ENCODE data around the gene NKX2-2.

Gene NKX2-2

DNA sequence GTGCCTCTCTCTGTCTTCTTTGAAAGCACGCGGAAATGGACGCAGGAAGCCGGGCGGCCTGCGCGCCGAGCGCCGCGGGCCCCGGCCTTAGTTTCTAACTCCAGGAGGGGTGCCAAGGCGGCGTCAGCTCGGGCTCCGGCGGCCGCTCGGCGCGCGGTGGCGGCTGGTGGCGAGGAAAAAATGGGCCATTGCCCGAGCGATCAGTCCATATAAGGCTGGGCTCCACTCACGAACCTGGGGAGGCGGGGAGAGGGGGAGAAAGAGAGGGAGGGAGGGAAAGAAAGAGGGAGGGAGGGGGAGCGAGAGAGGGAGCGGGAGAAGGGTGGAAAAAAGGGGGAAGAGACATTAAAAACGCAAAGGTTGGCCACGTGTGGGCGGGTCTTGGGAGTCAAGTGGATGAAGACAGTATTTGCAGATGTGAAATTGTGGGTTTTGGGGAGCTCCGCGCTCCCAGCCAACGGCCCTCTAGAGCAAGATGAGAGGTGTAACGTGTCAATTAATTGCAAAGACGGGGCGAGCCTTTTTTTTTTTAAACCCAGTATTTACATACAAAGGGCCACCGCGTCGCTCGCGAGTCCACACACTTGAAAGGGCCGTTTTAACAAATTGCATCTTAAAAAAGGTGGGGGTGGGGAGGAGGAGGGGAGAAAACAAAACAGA lies at the start of gene NKX2-2:
Gene NKX2-2 (minus strand): TSS at position 184 of the 660 bp plus-strand sequence. CDS start 395 bp downstream, outside the sequence.
- DNase-seq: no peak

- no peak for DNase-seq
Observed at GRCh38 chr20:21562656-21563055, 48.8 kb upstream of the NKX2-2 start.

DNA sequence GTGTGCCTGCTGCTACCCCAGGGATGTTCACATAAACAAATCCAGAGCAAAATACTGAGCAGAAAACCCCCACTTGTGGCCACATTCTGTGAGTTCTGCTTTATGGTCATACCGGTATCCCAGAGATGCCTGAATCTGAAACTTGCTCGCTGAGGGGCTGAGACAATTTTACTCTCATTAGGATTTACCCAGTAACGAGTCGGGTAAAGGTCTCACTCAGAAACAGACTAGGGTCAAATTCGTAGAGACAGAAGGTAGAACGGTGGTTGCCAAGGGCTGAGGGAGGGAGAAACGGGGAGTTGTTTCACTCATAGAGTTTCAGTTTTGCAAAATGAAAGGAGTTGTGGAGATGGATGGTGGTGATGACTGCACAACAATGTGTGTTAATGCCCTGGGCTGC lies 45.4 kb upstream of the NKX2-2 start:
- DNase-seq: no peak

- no peak for DNase-seq
Observed at GRCh38 chr20:21557241-21558020, 43.6 kb upstream of the NKX2-2 start.

GRCh38 chr20:21556398-21556797 lies 42.5 kb upstream of the NKX2-2 start:
- no peak for DNase-seq

GRCh38 chr20:21555470-21556120 lies 41.7 kb upstream of the NKX2-2 start:
- no peak for DNase-seq

DNA sequence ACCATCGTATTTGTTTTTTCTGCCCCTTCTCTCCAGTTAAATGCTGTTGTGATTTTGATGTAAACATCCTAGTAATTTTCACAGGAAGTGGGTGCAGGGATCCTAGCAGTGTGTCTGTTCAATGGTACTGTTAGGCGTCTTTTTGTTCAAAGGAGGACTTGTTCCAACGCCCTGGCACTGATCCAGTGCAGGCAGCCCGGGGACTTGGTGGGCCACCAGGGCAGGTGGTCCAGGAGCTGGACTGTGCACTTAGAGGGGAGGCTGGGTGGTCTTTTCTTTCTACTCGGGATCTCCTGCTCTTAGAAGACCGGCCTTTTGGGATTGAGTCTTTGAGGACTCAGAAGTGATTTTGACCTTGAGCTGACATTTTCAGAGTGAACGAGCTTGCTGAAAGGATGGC lies 41.1 kb upstream of the NKX2-2 start:
- DNase-seq: no peak

DNA sequence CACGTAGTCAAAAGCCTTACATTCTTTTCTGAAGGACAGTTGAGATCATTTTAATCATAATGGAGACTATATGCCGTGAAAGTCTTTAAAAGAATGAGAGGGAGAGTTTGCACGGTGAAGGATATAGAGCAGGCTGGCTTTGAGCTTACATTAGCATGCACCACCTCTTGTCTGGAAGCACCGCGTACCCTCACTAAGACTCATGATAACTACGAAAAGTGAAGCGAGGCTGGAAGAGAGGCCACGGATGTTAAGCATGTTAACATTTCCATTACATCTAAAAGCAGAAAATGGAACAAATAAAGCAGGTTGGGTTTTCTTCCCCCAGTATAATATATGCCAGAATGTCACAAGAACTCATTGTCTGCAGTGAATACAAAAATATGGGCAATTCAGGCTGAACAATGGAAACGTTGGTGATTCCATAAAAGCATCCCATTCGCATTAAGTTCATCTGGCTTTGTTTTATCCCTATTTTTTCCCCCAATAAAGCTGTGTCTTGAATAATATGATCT lies 40.6 kb upstream of the NKX2-2 start:
- DNase-seq: no peak

GRCh38 chr20:21550587-21550986 lies 36.7 kb upstream of the NKX2-2 start:
- no peak for DNase-seq

- DNase-seq: no peak
Observed at GRCh38 chr20:21548390-21549035, 34.6 kb upstream of the NKX2-2 start.

GRCh38 chr20:21546355-21546754 lies 32.5 kb upstream of the NKX2-2 start:
- no peak for DNase-seq

GRCh38 chr20:21539512-21539911 lies 25.6 kb upstream of the NKX2-2 start:
- no peak for DNase-seq

GRCh38 chr20:21534886-21535285 lies 21.0 kb upstream of the NKX2-2 start:
- DNase-seq: no peak

DNA sequence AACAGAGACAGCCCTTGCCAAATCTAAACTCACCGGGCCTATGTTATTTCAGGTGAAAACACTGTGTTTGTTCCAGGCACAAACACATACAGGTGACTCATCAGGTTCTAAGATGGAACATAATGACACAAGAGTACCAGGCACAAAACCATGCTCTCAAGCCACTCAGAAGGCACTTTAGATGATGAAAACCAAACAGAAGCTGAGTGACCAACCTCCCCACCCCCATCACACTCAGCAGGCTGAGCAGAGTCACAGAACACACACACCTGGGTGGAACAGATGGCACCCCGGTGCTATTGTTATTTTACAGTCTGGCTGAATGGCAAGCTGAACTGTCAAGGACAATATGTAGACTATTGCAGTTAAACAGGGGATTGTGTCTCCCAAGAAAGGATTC lies 20.6 kb upstream of the NKX2-2 start:
- DNase-seq: no peak

DNA sequence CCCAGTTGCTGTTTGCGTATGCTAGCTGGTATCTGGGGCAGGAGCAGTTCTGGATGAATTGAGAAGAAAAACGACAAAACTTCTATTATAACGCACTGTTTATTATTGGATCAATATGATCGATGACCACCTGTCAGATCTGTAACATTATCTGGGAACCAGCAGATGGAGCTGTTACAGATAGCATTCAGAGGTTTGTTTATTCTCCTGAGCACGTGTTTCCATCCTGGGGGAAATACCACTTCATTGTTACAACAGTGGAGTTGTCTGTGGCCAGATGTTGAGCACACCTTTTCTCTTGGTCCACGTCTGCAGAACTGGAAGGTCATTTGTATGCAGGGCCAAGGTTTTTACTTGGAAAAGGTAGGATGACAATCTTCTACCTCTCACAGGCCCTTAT lies 16.0 kb upstream of the NKX2-2 start:
- DNase-seq: no peak

DNA sequence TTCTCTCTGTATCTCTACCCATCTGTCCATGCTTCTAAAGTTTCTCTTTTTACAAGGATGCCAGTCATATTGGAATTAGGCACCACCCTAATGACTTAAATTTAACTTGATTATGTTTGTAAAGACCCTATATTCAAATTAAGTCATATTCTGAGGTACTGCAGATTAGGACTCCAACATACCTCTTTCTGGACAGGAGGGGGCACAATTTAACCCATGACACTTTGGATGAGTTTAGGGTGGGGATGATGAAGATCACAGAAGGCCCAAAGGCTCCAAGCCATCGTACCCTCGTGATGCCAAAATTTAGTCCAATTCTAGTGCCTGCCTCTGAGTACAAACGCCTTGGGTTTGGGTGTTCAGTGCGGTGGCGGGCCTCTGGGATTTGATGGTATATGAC lies 15.0 kb upstream of the NKX2-2 start:
- no peak for DNase-seq

- DNase-seq: no peak
Observed at GRCh38 chr20:21527908-21528307, 14.0 kb upstream of the NKX2-2 start.

DNA sequence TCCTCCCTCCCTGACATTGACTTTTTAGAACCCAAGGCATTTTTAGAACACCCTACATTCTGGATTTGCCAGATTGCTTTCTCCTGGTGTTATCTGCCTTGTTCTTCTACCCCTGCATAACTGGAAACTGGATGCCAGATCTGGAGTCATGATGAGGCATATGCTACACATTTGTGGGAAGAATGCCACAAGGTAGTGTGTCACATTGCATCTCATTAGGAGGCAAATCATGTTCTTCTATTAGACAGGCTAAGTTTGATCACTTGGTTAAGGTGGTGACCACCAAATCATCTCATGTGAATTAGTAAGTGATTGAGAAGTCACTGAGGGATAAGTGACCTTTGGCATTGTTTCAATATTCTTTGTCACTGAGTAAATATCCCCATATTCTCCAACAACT lies 12.9 kb upstream of the NKX2-2 start:
- no peak for DNase-seq

GRCh38 chr20:21523895-21524294 lies 10.0 kb upstream of the NKX2-2 start:
- no peak for DNase-seq

- no peak for DNase-seq
Observed at GRCh38 chr20:21523281-21523868, 9.5 kb upstream of the NKX2-2 start.

DNA sequence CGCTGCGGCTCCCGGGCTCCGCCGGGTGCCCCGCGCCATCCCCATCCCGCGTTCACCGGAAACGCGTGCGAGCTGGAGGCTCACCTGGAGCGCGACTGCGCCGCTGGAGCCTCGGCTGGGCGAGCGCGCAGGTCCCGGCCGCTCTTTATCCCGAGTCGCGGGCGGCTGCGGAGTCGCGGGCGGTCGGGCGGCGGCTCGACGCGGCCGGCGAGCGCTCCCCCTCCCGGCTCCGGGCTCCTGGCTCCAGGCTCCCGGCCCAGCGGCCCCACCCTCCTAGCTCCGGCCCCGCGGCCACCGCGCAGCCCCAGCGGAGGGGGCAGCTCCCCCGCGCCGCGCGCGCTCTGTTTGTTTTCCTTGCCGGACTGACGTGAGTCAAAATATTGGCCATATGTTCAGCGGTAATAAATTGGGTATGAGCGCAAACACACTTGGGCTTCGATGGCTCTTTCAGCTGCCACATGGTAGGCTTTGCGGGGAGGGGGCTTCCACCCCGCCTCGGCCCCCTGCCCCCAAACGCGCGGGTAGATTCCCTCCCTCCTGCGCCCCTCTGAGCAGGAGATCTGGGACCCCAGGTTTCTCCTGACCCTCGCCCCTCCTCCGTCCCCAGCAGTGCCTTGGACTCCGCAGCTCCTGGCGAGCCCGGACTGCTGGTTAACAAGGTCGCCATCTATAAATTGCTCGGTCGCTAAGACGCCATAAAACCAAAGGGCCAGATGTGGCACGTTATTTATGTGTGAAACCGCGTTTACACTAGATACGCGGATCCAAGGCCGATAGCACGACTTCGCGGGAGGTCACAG lies 8.8 kb upstream of the NKX2-2 start:
- DNase-seq: no peak
